Measurements from ENCODE around the gene RPS19BP1. TPM values are rescaled to one million over a fixed set of nuclear protein-coding genes. Genes with fewer than 3 reads are reported as not detected.
A peak's percentile ranks its signal among the peaks of the same experiment; 100 is the strongest.

RPS19BP1 gene
- polyA plus RNA-seq, 2 of the 4 experiments (the other 2 are of a cell fraction), result 51.1 to 74.0 TPM

DNA sequence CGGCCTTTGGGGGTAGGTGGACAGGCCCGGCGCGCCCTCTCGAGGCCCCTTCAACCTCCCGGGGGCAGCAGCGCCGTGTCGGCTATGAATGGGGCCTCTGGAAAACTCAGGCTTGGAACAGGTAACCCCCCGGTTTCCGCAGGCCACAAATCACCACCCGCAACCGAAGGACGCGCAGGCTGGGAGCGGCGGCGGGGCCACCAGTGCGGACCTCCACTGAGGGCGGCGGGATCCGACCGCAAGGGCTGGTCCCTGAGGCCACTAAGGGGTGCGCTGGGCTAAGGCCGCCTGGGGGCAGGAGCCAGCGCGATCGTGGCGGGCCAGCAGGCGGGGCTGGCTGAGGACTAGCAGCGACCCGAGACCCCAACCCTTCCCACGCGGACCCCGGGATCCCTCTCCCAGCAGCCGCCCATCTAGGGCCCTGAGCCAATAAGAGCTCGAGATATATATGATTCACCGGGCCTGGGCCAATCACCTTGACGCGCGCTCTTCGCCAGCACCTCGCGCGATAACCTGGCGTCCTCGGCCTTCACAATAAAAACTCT lies 12.8 kb downstream of the RPS19BP1 start:
- peaks cover 25% of the 10 kb centered on the region for H3K4me1 ChIP-seq
- CTCF ChIA-PET, result interaction anchor here (0.7 to 1.4 kb wide), 6 partner anchors 9 to 199 kb away, joined by 3 to 5 read pairs (median 3); no protein-coding TSS in a partner anchor
- POLR2A ChIA-PET, result interaction anchor here (0.6 to 1.7 kb wide), 18 partner anchors 10 to 595 kb away, joined by 3 to 34 read pairs (median 4); partner anchors contain the start of genes CBX7, MIEF1 and TAB1
- DNase-seq (ENCODE audit: low read depth in 1 of 2, low spot score in 1 of 2), result peak; percentile 94 to 99
- peak; percentile 82 to 91 for ATAC-seq
- H3K27ac ChIP-seq, result peak overlapping the region; percentile 96 to 99
- WGBS (ENCODE audit: missing lambda C conversion rate), result 0% methylated on average over 11 of the region's 47 CpGs
- H3K9me3 ChIP-seq, result no peaks in the 10 kb centered on the region
- peak overlapping the region; percentile 98 for H3K4me3 ChIP-seq
- peak; percentile 66 for TF ChIP-seq POLR2A (IDR thresholded peaks at IDR 0.05; ENCODE audit: low read length)
- no peak for TF ChIP-seq ZNF302 (CRISPR knock-in tag; IDR thresholded peaks at IDR 0.05)
- peak; percentile 21; the same call in 1 of the 3 replicates for TF ChIP-seq CTCF (IDR thresholded peaks at IDR 0.05)
- peak; percentile 8; the same call in 1 of the 2 replicates for TF ChIP-seq MYC (IDR thresholded peaks at IDR 0.05; ENCODE audit: borderline replicate concordance, low read length)
- TF ChIP-seq KDM5A (IDR thresholded peaks at IDR 0.05), result peak; percentile 75
- no peak for TF ChIP-seq RNF2 (IDR thresholded peaks at IDR 0.05; ENCODE audit: borderline replicate concordance, low read depth)
- TF ChIP-seq FOSL2 (IDR thresholded peaks at IDR 0.05), result no peak
- peak; percentile 9; the same call in 1 of the 2 replicates for TF ChIP-seq FOSL2 (CRISPR knock-in tag; IDR thresholded peaks at IDR 0.05)
- TF ChIP-seq MAFK (IDR thresholded peaks at IDR 0.05; ENCODE audit: partially characterized antibody), result no peak
- TF ChIP-seq PHF8 (IDR thresholded peaks at IDR 0.05; ENCODE audit: borderline replicate concordance, low read depth), result peak; percentile 67; the same call in 1 of the 2 replicates
- no peak for TF ChIP-seq GATA3 (IDR thresholded peaks at IDR 0.05; ENCODE audit: borderline replicate concordance)
- no peak for TF ChIP-seq KDM1A (IDR thresholded peaks at IDR 0.05; ENCODE audit: low read depth)
- TF ChIP-seq TP53 (CRISPR knock-in tag; IDR thresholded peaks at IDR 0.05), result no peak
- TF ChIP-seq TFCP2L1 (CRISPR knock-in tag; IDR thresholded peaks at IDR 0.05), result no peak
- TF ChIP-seq, protein P1, sequence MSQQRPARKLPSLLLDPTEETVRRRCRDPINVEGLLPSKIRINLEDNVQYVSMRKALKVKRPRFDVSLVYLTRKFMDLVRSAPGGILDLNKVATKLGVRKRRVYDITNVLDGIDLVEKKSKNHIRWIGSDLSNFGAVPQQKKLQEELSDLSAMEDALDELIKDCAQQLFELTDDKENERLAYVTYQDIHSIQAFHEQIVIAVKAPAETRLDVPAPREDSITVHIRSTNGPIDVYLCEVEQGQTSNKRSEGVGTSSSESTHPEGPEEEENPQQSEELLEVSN (IDR thresholded peaks at IDR 0.05; ENCODE audit: borderline replicate concordance, low read depth), result peak; percentile 76; the same call in 1 of the 2 replicates
- peak; percentile 90 for TF ChIP-seq CHD2 (IDR thresholded peaks at IDR 0.05; ENCODE audit: low read length, partially characterized antibody)
- TF ChIP-seq, protein P2, sequence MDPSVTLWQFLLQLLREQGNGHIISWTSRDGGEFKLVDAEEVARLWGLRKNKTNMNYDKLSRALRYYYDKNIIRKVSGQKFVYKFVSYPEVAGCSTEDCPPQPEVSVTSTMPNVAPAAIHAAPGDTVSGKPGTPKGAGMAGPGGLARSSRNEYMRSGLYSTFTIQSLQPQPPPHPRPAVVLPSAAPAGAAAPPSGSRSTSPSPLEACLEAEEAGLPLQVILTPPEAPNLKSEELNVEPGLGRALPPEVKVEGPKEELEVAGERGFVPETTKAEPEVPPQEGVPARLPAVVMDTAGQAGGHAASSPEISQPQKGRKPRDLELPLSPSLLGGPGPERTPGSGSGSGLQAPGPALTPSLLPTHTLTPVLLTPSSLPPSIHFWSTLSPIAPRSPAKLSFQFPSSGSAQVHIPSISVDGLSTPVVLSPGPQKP (IDR thresholded peaks at IDR 0.05; ENCODE audit: low read depth, low read length), result no peak
- no peak for TF ChIP-seq SREBF2 (IDR thresholded peaks at IDR 0.05)
- TF ChIP-seq, protein P3, sequence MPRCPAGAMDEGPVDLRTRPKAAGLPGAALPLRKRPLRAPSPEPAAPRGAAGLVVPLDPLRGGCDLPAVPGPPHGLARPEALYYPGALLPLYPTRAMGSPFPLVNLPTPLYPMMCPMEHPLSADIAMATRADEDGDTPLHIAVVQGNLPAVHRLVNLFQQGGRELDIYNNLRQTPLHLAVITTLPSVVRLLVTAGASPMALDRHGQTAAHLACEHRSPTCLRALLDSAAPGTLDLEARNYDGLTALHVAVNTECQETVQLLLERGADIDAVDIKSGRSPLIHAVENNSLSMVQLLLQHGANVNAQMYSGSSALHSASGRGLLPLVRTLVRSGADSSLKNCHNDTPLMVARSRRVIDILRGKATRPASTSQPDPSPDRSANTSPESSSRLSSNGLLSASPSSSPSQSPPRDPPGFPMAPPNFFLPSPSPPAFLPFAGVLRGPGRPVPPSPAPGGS (IDR thresholded peaks at IDR 0.05), result no peak
- TF ChIP-seq ZFP36 (IDR thresholded peaks at IDR 0.05; ENCODE audit: borderline replicate concordance, partially characterized antibody), result no peak
- TF ChIP-seq JUNB (IDR thresholded peaks at IDR 0.05), result no peak
- no peak for TF ChIP-seq NR3C1 (IDR thresholded peaks at IDR 0.05)
- no peak for TF ChIP-seq SMC3 (IDR thresholded peaks at IDR 0.05)
- no peak for TF ChIP-seq NPAS2 (CRISPR knock-in tag; IDR thresholded peaks at IDR 0.05; ENCODE audit: borderline replicate concordance)
- TF ChIP-seq RAD21 (conservative IDR thresholded peaks at IDR 0.05 in 1 of 2, IDR thresholded peaks at IDR 0.05 in 1 of 2), result peak in 1 of 2 experiments; percentile 23; a peak in 1 of 5 replicates
- no peak for TF ChIP-seq RFX5 (IDR thresholded peaks at IDR 0.05)
- no peak for TF ChIP-seq MAZ (IDR thresholded peaks at IDR 0.05; ENCODE audit: borderline replicate concordance, low read depth, low read length)
- TF ChIP-seq PBX3 (IDR thresholded peaks at IDR 0.05), result no peak; the same call in 1 of the 2 replicates
- TF ChIP-seq POLR2AphosphoS2 (conservative IDR thresholded peaks at IDR 0.05; ENCODE audit: low read length), result no peak
- no peak for TF ChIP-seq RARB (CRISPR knock-in tag; IDR thresholded peaks at IDR 0.05)
- TF ChIP-seq, protein P4, sequence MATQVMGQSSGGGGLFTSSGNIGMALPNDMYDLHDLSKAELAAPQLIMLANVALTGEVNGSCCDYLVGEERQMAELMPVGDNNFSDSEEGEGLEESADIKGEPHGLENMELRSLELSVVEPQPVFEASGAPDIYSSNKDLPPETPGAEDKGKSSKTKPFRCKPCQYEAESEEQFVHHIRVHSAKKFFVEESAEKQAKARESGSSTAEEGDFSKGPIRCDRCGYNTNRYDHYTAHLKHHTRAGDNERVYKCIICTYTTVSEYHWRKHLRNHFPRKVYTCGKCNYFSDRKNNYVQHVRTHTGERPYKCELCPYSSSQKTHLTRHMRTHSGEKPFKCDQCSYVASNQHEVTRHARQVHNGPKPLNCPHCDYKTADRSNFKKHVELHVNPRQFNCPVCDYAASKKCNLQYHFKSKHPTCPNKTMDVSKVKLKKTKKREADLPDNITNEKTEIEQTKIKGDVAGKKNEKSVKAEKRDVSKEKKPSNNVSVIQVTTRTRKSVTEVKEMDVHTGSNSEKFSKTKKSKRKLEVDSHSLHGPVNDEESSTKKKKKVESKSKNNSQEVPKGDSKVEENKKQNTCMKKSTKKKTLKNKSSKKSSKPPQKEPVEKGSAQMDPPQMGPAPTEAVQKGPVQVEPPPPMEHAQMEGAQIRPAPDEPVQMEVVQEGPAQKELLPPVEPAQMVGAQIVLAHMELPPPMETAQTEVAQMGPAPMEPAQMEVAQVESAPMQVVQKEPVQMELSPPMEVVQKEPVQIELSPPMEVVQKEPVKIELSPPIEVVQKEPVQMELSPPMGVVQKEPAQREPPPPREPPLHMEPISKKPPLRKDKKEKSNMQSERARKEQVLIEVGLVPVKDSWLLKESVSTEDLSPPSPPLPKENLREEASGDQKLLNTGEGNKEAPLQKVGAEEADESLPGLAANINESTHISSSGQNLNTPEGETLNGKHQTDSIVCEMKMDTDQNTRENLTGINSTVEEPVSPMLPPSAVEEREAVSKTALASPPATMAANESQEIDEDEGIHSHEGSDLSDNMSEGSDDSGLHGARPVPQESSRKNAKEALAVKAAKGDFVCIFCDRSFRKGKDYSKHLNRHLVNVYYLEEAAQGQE (IDR thresholded peaks at IDR 0.05), result peak; percentile 90
- peak overlapping the region; percentile 99 for H3K4me2 ChIP-seq
- no peak for FAIRE-seq
